LNCaP clone FGC (cell line): ENCODE measurements around the gene CTSD.

Source experiments
- DNase-seq: peaks from one replicate; pipeline ENCODE4 v3.0.0-alpha.2; 2011; ENCODE audit warnings: low read depth
- H3K4me3 ChIP-seq: 2 replicates; pipeline ENCODE4 v1.5.1; 2011; ENCODE audit warnings: mild to moderate bottlenecking, low read depth, low read length, control low read depth
- TF ChIP-seq, protein P1 (sequence below): IDR thresholded peaks from 2 replicates; pipeline ENCODE4 v1.5.1; 2012; ENCODE audit warnings: mild to moderate bottlenecking; ENCODE audit not compliant: control insufficient read depth, insufficient read depth; ENCODE audit errors: extremely low read depth

CTSD gene

DNA sequence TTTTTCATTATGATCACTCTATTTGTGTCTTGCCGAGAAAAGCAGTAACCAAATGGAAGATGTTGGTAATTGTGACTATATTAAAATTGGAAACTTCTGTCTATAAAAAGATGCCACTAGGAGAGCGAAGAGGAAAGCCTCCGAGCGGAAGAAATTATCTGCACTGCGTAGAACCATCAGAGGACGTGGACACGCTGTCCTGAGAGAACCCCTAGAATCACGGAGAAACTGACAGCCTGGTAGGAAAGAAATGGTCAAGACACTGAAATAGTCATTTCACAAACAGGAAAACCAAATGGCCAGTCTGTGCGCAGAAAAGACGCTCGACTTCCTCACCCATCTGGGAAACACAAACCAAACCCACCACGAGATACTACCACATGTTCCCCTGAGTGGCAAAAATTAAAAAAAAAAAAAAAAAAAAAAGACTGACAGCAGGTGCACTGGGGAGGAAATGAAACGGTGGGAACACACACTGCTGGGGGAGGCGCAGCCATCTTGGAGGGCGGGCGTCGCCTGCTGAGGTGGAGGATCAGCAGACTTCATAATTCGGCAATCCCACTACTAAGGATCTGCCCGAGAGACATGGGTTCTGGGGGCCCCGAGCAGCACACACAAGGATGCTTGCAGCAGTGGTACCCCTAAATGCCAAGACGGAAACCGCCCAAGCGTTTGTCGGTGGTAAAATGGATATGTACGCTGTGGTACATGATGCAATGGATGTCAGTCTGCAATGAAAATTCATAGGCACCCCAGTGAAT, 34.6 kb downstream of the CTSD start:
- no peak overlapping the region for H3K4me3 ChIP-seq

DNA sequence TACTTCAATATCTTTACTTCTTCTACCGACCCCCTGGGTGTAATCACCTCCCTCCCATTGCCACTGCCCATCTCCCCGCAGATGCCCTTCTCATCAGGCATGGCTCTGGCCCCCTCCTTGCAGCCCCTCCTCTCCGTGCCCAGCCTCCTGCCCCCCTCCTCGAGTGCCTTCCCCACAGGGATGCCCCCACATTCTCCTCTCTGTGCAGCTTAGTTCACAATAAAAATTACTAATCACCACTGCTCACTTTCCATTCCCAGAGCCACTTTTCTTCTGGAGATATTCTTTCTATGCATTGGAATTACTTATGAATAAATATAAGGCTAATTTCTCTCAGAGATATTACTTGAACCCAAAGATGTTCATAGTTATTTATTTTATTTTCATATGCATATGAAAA, 35.4 kb downstream of the CTSD start:
- DNase-seq, result no peak
- TF ChIP-seq, protein P1, sequence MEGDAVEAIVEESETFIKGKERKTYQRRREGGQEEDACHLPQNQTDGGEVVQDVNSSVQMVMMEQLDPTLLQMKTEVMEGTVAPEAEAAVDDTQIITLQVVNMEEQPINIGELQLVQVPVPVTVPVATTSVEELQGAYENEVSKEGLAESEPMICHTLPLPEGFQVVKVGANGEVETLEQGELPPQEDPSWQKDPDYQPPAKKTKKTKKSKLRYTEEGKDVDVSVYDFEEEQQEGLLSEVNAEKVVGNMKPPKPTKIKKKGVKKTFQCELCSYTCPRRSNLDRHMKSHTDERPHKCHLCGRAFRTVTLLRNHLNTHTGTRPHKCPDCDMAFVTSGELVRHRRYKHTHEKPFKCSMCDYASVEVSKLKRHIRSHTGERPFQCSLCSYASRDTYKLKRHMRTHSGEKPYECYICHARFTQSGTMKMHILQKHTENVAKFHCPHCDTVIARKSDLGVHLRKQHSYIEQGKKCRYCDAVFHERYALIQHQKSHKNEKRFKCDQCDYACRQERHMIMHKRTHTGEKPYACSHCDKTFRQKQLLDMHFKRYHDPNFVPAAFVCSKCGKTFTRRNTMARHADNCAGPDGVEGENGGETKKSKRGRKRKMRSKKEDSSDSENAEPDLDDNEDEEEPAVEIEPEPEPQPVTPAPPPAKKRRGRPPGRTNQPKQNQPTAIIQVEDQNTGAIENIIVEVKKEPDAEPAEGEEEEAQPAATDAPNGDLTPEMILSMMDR, result no peak
- H3K4me3 ChIP-seq, result no peak overlapping the region

More for the DNA sequence above, 34.6 kb downstream of the CTSD start:
- TF ChIP-seq, protein P1, result no peak
- DNase-seq, result no peak

- H3K4me3 ChIP-seq, result no peak overlapping the region
- no peak for DNase-seq
- TF ChIP-seq, protein P1, result no peak
Observed at GRCh38 chr11:1727861-1728260, 35.9 kb downstream of the CTSD start.

GRCh38 chr11:1727096-1727690, 36.5 kb downstream of the CTSD start:
- H3K4me3 ChIP-seq, result no peak overlapping the region
- TF ChIP-seq, protein P1, result no peak
- no peak for DNase-seq

DNA sequence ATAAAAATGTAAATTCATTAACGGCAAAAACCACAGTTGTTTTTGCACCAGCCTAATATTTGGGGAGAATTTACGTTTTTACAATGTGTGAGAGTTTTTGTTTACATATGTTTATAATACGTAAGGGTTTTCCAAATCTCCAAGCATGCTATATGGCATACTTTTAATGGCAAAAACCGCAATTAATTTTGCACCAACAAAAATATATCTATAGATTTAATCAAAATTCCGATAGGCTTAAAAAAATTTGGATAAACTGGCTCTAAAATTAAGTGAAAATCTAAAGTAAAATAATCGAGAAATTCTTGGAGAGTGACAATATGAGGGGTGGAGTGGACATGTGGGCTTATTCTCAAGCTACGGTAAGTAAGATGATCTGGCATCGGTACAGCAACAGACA, 43.9 kb downstream of the CTSD start:
- H3K4me3 ChIP-seq, result no peak overlapping the region
- DNase-seq, result no peak
- TF ChIP-seq, protein P1, result no peak

DNA sequence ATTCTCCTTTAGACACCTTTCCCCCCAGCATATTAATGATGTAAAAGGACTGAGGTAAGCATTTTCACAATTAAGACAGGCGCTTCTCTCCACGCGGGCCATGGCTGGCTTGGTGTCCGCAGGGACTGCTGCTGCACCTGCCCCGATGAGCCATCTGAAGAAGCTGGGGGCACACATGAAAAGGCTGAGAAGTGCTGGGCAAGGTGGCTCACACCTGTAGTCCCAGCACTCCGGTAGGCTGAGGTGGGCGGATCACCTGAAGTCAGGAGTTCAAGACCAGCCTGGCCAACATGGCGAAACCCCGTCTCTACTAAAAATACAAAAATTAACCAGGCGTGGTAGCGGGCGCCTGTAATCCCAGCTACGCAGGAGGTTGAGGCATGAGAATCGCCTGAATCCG, 45.4 kb downstream of the CTSD start:
- DNase-seq, result no peak
- TF ChIP-seq, protein P1, result no peak
- no peak overlapping the region for H3K4me3 ChIP-seq
